Thoracic aorta (tissue), 2 donors: ENCODE measurements around the gene BICD2. TPM values are rescaled to one million over a fixed set of nuclear protein-coding genes. Genes with fewer than 3 reads are reported as not detected.

Experiments
- ATAC-seq: fragments of 150-250 bp; one replicate; pipeline ENCODE4 v1.8.0; 2017; ENCODE audit warnings: low read depth; ENCODE audit not compliant: insufficient number of reproducible peaks, low FRiP score
- DNase-seq: peaks from one replicate; pipeline ENCODE4 v3.0.0-alpha.2; 2020; ENCODE audit warnings: low spot score
- H3K27ac ChIP-seq, 2 donors: fragments of 200-600 bp; sonication (generic); 1 replicate in 1 of 2; 2 replicates in 1 of 2; pipeline ENCODE4 v1.5.1; 2016; ENCODE audit warnings: mild to moderate bottlenecking in 2 of 2, moderate library complexity in 2 of 2
- H3K27me3 ChIP-seq: fragments of 200-600 bp; sonication (generic); replicated peaks from 2 replicates; pipeline ENCODE4 v1.6.0; 2016; ENCODE audit warnings: mild to moderate bottlenecking; ENCODE audit not compliant: insufficient read depth
- H3K36me3 ChIP-seq: fragments of 200-600 bp; sonication (generic); one replicate; pipeline ENCODE4 v1.5.1; 2016
- H3K4me1 ChIP-seq, 2 donors: fragments of 200-600 bp; sonication (generic); 1 replicate in 1 of 2; 2 replicates in 1 of 2; pipeline versions ENCODE4 v1.5.1 to v1.6.0; 2016; ENCODE audit warnings: low read depth in 2 of 2, mild to moderate bottlenecking in 1 of 2; ENCODE audit not compliant: control insufficient read depth in 1 of 2
- H3K4me3 ChIP-seq: fragments of 200-600 bp; sonication (generic); 2 replicates; pipeline ENCODE4 v1.5.1; 2016; ENCODE audit warnings: mild to moderate bottlenecking
- H3K9me3 ChIP-seq: fragments of 200-600 bp; sonication (generic); 2 replicates; pipeline ENCODE4 v1.5.1; 2016
- total RNA-seq, 2 donors: library from RNA; depleted of rRNA; stranded (reverse); fragments of >200 nt; gene quantifications; one replicate each; pipeline versions ENCODE4 v1.1.0 to v1.2.3, GENCODE V29; 2016
- TF ChIP-seq, protein P1 (sequence below): fragments of 200-600 bp; sonication (generic); IDR thresholded peaks from one replicate; pipeline ENCODE4 v1.5.1; 2019; ENCODE audit warnings: antibody characterized with exemption

The BICD2 gene
- total RNA-seq, 2 donors from 2014 or later: 52.1 to 57.7 TPM

- Histone ChIP-seq H3K9me3 (no peaks in the 10 kb centered on the region), H3K27me3 (no peaks in the 10 kb centered on the region), H3K4me1 (no peaks in the 10 kb centered on the region), H3K4me3 (no peak overlapping the region), H3K27ac (no peak overlapping the region), H3K36me3 (peaks cover 6% of the 10 kb centered on the region)
- DNase-seq (no peak), ATAC-seq (no peak)
- TF ChIP-seq, protein P1, sequence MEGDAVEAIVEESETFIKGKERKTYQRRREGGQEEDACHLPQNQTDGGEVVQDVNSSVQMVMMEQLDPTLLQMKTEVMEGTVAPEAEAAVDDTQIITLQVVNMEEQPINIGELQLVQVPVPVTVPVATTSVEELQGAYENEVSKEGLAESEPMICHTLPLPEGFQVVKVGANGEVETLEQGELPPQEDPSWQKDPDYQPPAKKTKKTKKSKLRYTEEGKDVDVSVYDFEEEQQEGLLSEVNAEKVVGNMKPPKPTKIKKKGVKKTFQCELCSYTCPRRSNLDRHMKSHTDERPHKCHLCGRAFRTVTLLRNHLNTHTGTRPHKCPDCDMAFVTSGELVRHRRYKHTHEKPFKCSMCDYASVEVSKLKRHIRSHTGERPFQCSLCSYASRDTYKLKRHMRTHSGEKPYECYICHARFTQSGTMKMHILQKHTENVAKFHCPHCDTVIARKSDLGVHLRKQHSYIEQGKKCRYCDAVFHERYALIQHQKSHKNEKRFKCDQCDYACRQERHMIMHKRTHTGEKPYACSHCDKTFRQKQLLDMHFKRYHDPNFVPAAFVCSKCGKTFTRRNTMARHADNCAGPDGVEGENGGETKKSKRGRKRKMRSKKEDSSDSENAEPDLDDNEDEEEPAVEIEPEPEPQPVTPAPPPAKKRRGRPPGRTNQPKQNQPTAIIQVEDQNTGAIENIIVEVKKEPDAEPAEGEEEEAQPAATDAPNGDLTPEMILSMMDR: no peak
These were observed 57.1 kb downstream of the BICD2 start for GRCh38 chr9:92707530-92707929.

DNA sequence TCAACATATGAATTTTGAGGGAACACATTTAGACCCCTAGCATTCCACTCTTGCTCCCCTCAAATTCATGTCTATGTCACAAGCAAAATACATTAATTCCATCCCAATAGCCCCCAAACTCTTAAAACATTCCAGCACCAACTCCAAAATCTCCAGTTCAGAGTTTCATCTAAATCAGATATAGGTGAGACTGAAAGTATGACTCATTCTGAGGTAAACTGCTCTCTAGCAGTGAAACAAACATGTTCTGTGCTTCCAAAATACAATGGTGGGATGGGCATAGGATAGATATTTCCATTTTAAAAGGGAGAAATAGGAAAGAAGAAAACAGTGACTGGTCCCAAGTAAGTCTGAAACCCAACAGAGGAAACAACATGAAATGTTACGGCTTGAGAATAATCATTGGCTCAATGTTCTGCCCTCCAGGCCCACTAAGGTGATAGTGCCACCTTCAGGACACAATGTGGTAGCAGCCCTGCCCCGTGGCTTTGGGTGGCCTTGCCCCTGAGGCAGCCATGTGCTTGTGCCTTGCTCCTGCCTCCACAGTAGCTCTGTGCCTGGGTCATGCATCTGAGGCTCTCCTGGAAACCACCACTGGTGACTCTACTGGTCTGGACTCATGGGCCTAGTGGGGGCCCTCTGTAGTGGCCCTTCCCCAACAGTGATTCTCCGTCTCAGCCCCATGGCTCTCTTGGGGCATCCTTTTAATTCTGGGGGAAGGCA, 58.3 kb downstream of the BICD2 start:
- DNase-seq (no peak), ATAC-seq (no peak)
- no peaks in the 10 kb centered on the region for H3K27me3 ChIP-seq
- TF ChIP-seq, protein P1: peak; percentile 17
- H3K36me3 ChIP-seq: no peaks in the 10 kb centered on the region
- no peaks in the 10 kb centered on the region for H3K9me3 ChIP-seq
- no peaks in the 10 kb centered on the region for H3K4me1 ChIP-seq
- H3K4me3 ChIP-seq: no peak overlapping the region
- H3K27ac ChIP-seq: no peak overlapping the region

- TF ChIP-seq, protein P1: no peak
- H3K9me3 ChIP-seq: no peaks in the 10 kb centered on the region
- no peaks in the 10 kb centered on the region for H3K4me1 ChIP-seq
- H3K27ac ChIP-seq: no peak overlapping the region
- DNase-seq (no peak), ATAC-seq (no peak)
- H3K36me3 ChIP-seq: no peaks in the 10 kb centered on the region
- H3K27me3 ChIP-seq: no peaks in the 10 kb centered on the region
- H3K4me3 ChIP-seq: no peak overlapping the region
These were observed 60.1 kb downstream of the BICD2 start for GRCh38 chr9:92704528-92704927.

DNA sequence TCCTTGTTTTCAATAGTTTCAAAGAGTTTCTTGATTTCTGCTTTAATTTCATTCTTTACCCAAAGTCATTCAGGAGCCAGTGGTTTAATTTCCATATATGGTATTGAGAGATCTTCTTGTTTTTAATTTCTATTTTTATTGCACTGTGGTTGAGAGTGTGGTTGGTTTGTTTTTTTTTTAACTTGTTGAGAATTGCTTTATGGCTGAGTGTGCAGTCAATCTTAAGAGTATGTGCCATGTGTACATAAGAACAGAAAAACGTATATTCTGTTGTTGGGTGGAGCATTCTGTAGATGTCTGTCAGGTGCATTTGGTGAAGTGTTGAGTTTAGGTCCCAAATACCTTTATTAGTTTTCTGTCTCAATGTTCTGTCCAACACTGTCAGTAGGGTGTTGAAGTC, 68.0 kb downstream of the BICD2 start:
- Histone ChIP-seq H3K4me1 (no peaks in the 10 kb centered on the region), H3K4me3 (no peak overlapping the region), H3K9me3 (peaks cover 18% of the 10 kb centered on the region), H3K27ac (no peak overlapping the region), H3K36me3 (no peaks in the 10 kb centered on the region), H3K27me3 (no peaks in the 10 kb centered on the region)
- ATAC-seq (no peak), DNase-seq (no peak)
- TF ChIP-seq, protein P1: no peak

GRCh38 chr9:92686954-92687353, 77.7 kb downstream of the BICD2 start:
- TF ChIP-seq, protein P1: no peak

More at GRCh38 chr9:92686954-92687353, 77.7 kb downstream of the BICD2 start:
- DNase-seq (no peak), ATAC-seq (no peak)
- peaks cover 14% of the 10 kb centered on the region for H3K9me3 ChIP-seq
- H3K36me3 ChIP-seq: no peaks in the 10 kb centered on the region
- H3K4me1 ChIP-seq: no peaks in the 10 kb centered on the region
- no peak overlapping the region for H3K4me3 ChIP-seq
- no peaks in the 10 kb centered on the region for H3K27me3 ChIP-seq
- no peak overlapping the region for H3K27ac ChIP-seq
